ENCODE measurements around the gene RUNX2.
"Not testable (repeated sequence)": the region's sequence is repeated elsewhere in the genome, so short reads cannot be mapped to it uniquely, and the experiment has no call there.

RUNX2 gene

GRCh38 chr6:45327956-45328522 lies at the start of gene RUNX2:
RUNX2 (plus strand) TSS chr6:45328330; CDS start chr6:45328727, 397 bp downstream.
- peak; percentile 62 for DNase-seq (ENCODE audit: low spot score)

- no peak for DNase-seq (ENCODE audit: low spot score)
Measured at GRCh38 chr6:45278367-45278766, 49.8 kb upstream of the RUNX2 start.

- not testable (repeated sequence) for DNase-seq (ENCODE audit: low spot score)
Measured at GRCh38 chr6:45286707-45287106, 41.4 kb upstream of the RUNX2 start.

- DNase-seq (ENCODE audit: low spot score) = no peak
Measured at GRCh38 chr6:45289751-45290514, 38.2 kb upstream of the RUNX2 start.

GRCh38 chr6:45293306-45293705 lies 34.8 kb upstream of the RUNX2 start:
- DNase-seq (ENCODE audit: low spot score) = no peak

GRCh38 chr6:45294065-45294701 lies 33.9 kb upstream of the RUNX2 start:
- not testable (repeated sequence) for DNase-seq (ENCODE audit: low spot score)

- DNase-seq (ENCODE audit: low spot score) = no peak
Measured at GRCh38 chr6:45297320-45297719, 30.8 kb upstream of the RUNX2 start.

- DNase-seq (ENCODE audit: low spot score) = no peak
Measured at GRCh38 chr6:45299096-45299581, 29.0 kb upstream of the RUNX2 start.

GRCh38 chr6:45300736-45301135 lies 27.4 kb upstream of the RUNX2 start:
- no peak for DNase-seq (ENCODE audit: low spot score)

- no peak for DNase-seq (ENCODE audit: low spot score)
Measured at GRCh38 chr6:45301348-45302142, 26.6 kb upstream of the RUNX2 start.

- no peak for DNase-seq (ENCODE audit: low spot score)
Measured at GRCh38 chr6:45302832-45303231, 25.3 kb upstream of the RUNX2 start.

GRCh38 chr6:45305546-45305945 lies 22.6 kb upstream of the RUNX2 start:
- no peak for DNase-seq (ENCODE audit: low spot score)

- DNase-seq (ENCODE audit: low spot score) = no peak
Measured at GRCh38 chr6:45310118-45310788, 17.9 kb upstream of the RUNX2 start.

- no peak for DNase-seq (ENCODE audit: low spot score)
Measured at GRCh38 chr6:45314146-45314545, 14.0 kb upstream of the RUNX2 start.

- DNase-seq (ENCODE audit: low spot score) = no peak
Measured at GRCh38 chr6:45320349-45320748, 7.8 kb upstream of the RUNX2 start.

GRCh38 chr6:45323656-45324224 lies 4.4 kb upstream of the RUNX2 start:
- DNase-seq (ENCODE audit: low spot score) = no peak

- no peak for DNase-seq (ENCODE audit: low spot score)
Measured at GRCh38 chr6:45326698-45327417, 1.3 kb upstream of the RUNX2 start.

GRCh38 chr6:45328523-45328922 lies 393 bp downstream of the RUNX2 start:
- DNase-seq (ENCODE audit: low spot score) = no peak

- DNase-seq (ENCODE audit: low spot score) = no peak
Measured at GRCh38 chr6:45344900-45345299, 16.8 kb downstream of the RUNX2 start.

GRCh38 chr6:45350186-45350710 lies 22.1 kb downstream of the RUNX2 start:
- no peak for DNase-seq (ENCODE audit: low spot score)
